HUES48 (cell line): ENCODE measurements around the gene CHPF2.

Source experiments
- H3K27ac ChIP-seq: one replicate; pipeline ENCODE4 v1.7.0; 2013; ENCODE audit warnings: low read depth, low read length, inconsistent platforms
- H3K27me3 ChIP-seq: 2 replicates; pipeline ENCODE4 v1.6.1; 2013; ENCODE audit warnings: mild to moderate bottlenecking, low read length; ENCODE audit not compliant: control insufficient read depth, insufficient read depth
- H3K36me3 ChIP-seq: 2 replicates; pipeline ENCODE4 v1.6.1; 2013; ENCODE audit warnings: low read length; ENCODE audit not compliant: control insufficient read depth, insufficient read depth
- H3K4me1 ChIP-seq: 2 replicates; pipeline ENCODE4 v1.6.1; 2013; ENCODE audit warnings: mild to moderate bottlenecking, low read length; ENCODE audit not compliant: control insufficient read depth, insufficient read depth
- H3K4me3 ChIP-seq: 2 replicates; pipeline ENCODE4 v1.5.1; 2013; ENCODE audit warnings: mild to moderate bottlenecking, low read depth, low read length
- H3K9ac ChIP-seq: 2 replicates; pipeline ENCODE4 v1.6.1; 2013; ENCODE audit warnings: mild to moderate bottlenecking, low read depth, low read length, moderate library complexity
- H3K9me3 ChIP-seq: 2 replicates; pipeline ENCODE4 v1.6.1; 2013; ENCODE audit warnings: low read length; ENCODE audit not compliant: control insufficient read depth, insufficient read depth

The CHPF2 gene

DNA sequence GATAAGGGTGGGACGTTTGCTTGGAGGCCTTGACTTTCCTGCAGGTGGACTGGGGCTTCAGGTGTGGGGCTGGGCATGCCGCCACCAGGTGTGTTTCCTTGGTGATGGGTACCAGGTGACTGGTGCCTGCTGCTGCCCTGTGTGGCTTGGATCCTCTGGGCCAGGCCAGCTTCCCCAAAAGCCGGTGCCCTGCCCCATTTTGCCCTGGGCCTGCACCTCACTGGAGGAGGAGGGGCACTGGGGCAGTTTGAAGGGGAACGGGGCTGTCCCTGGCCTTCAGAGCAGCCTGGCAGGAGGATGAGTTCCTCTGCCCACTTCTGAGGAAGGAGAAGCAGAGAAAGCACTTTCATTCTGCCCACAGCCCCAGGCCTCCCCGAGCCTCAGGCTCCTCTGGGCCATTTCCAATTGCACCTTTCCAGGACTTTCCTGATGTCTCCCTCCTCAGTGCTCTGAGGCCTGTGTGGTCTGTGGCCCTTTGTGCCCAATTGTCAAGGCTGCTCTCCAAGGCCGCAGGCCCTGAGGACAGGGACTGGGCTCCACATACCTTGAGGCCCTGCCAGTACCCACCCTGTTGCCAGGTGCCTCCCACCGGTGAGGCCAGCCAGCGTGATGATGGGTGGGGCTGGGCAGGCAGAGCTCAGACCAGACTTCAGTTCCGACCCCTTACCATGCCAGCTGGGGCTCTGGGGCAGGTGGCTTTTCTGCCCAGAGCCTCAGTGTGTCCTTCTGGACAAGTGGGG is 41.5 kb downstream of the CHPF2 start:
- no peaks in the 10 kb centered on the region for H3K9me3 ChIP-seq
- no peak overlapping the region for H3K9ac ChIP-seq
- peaks cover 24% of the 10 kb centered on the region for H3K27me3 ChIP-seq
- no peak overlapping the region for H3K27ac ChIP-seq
- H3K4me3 ChIP-seq: no peak overlapping the region
- H3K36me3 ChIP-seq: no peaks in the 10 kb centered on the region
- H3K4me1 ChIP-seq: peaks cover 7% of the 10 kb centered on the region; the same call in 1 of the 2 replicates

DNA sequence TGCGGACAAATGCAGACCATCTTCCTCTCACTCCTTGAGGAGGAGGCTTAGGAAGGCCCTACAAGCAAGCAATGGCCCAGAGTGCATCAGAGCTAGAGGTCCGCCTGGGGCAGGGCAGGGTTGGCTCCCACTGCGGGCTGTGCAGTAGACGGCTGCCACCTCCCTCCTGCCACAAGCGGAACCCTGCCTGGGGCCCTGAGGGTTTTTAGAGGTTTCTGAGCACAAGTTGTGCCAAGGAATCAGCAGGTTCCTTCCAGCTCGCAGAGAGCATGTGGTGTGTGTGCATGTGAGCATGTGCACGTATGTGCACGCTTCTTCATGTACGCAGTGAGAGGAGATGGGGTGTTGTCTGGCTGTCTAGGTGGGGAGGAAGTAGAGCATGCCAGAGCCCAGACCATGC is 42.1 kb downstream of the CHPF2 start:
- Histone ChIP-seq H3K27ac (no peak overlapping the region), H3K9me3 (no peaks in the 10 kb centered on the region), H3K4me1 (peaks cover 7% of the 10 kb centered on the region; the same call in 1 of the 2 replicates), H3K27me3 (peaks cover 24% of the 10 kb centered on the region), H3K36me3 (no peaks in the 10 kb centered on the region), H3K4me3 (no peak overlapping the region), H3K9ac (no peak overlapping the region)

DNA sequence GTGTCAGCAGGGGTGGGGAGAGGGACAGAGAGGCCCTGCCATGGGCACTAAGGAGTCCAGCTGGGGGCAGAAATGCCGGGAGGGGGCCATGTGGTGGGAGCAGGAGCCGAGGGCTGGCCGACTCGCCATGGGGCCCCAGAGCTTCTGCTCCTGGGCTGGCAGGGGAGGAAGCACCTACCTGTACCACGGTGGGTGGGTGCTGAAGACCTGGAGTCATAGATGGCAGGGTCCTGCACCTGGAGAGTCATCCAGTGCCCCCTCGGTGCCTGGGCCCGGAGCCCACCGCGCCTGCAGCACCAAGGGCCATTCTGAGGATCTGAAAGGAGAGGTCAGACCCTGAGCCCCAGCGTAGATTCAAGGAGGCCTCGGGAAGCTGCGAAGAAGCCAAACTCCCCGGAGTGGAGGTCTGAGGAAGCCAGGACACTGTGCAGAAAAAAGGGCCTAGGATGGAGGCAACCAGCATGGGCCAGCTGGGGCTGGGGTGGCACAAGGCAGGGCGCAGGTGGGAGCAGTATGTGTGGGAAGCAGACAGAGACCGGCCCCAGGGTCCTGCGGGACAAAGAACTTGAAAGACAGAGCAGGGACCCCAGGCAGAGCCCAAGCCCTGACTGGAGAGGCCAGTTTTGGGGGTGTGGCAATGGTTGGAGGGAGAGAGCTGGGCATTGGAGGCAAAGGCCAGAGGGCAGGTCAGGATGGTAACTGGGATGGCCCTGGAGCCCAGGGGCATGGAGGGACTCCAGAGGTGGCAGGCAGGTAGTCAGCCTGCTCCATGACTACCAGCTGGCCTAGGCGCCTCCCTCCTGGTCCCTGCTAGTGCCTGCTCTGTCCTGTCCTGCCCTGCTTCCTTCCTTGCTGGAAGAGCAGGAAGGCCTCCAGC is 42.9 kb downstream of the CHPF2 start:
- H3K27me3 ChIP-seq: peaks cover 24% of the 10 kb centered on the region
- no peak overlapping the region for H3K9ac ChIP-seq
- no peak overlapping the region for H3K4me3 ChIP-seq

GRCh38 chr7:151275813-151276577 is 43.7 kb downstream of the CHPF2 start:
- no peak overlapping the region for H3K9ac ChIP-seq
- no peaks in the 10 kb centered on the region for H3K9me3 ChIP-seq
- no peak overlapping the region; the same call in 1 of the 2 replicates for H3K4me3 ChIP-seq
- H3K27me3 ChIP-seq: peaks cover 24% of the 10 kb centered on the region
- no peaks in the 10 kb centered on the region for H3K36me3 ChIP-seq
- no peak overlapping the region for H3K27ac ChIP-seq
- H3K4me1 ChIP-seq: peaks cover 7% of the 10 kb centered on the region; the same call in 1 of the 2 replicates

More for the DNA sequence above, 42.9 kb downstream of the CHPF2 start:
- H3K36me3 ChIP-seq: no peaks in the 10 kb centered on the region
- H3K4me1 ChIP-seq: peaks cover 7% of the 10 kb centered on the region; the same call in 1 of the 2 replicates
- H3K9me3 ChIP-seq: no peaks in the 10 kb centered on the region
- no peak overlapping the region for H3K27ac ChIP-seq

- Histone ChIP-seq H3K9ac (no peak overlapping the region), H3K4me3 (peak overlapping the region; percentile 54; the same call in 1 of the 2 replicates), H3K36me3 (no peaks in the 10 kb centered on the region), H3K27ac (no peak overlapping the region), H3K9me3 (no peaks in the 10 kb centered on the region), H3K4me1 (peaks cover 7% of the 10 kb centered on the region; the same call in 1 of the 2 replicates), H3K27me3 (peaks cover 24% of the 10 kb centered on the region)
Observed at GRCh38 chr7:151276666-151277590, 44.6 kb downstream of the CHPF2 start.

- Histone ChIP-seq H3K9ac (no peak overlapping the region), H3K27ac (no peak overlapping the region), H3K9me3 (no peaks in the 10 kb centered on the region), H3K4me1 (peaks cover 7% of the 10 kb centered on the region; the same call in 1 of the 2 replicates), H3K4me3 (peak overlapping the region; percentile 54; the same call in 1 of the 2 replicates), H3K27me3 (peaks cover 24% of the 10 kb centered on the region), H3K36me3 (no peaks in the 10 kb centered on the region)
Observed at GRCh38 chr7:151277631-151278030, 45.3 kb downstream of the CHPF2 start.

- Histone ChIP-seq H3K36me3 (no peaks in the 10 kb centered on the region), H3K9me3 (no peaks in the 10 kb centered on the region), H3K27ac (no peak overlapping the region), H3K9ac (no peak overlapping the region), H3K4me3 (no peak overlapping the region), H3K4me1 (peaks cover 7% of the 10 kb centered on the region; the same call in 1 of the 2 replicates), H3K27me3 (peaks cover 24% of the 10 kb centered on the region)
Observed at GRCh38 chr7:151278949-151279348, 46.7 kb downstream of the CHPF2 start.

DNA sequence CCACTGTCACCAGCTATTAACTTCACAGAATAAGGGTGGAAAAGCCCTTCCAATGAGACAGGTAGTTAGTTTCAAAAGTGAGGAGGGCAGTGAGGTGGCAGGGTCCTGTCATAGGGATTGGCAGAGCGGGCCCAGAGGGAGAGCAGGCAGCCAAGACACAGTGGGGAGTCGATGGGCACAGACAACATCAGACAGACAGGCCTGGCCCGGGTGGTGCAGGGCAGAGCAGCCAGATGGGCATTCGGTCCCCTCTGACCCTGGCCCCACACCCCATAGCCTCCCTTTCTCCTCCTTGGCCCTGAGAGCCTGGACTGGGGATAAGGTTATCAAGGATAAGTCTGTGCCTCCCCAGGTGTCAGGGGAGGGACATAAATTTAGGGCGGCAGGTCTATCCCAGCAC is 47.6 kb downstream of the CHPF2 start:
- no peaks in the 10 kb centered on the region for H3K36me3 ChIP-seq
- no peak overlapping the region for H3K27ac ChIP-seq
- H3K9ac ChIP-seq: no peak overlapping the region
- no peaks in the 10 kb centered on the region for H3K9me3 ChIP-seq
- H3K27me3 ChIP-seq: peaks cover 24% of the 10 kb centered on the region
- no peak overlapping the region for H3K4me3 ChIP-seq
- H3K4me1 ChIP-seq: peaks cover 7% of the 10 kb centered on the region; the same call in 1 of the 2 replicates

DNA sequence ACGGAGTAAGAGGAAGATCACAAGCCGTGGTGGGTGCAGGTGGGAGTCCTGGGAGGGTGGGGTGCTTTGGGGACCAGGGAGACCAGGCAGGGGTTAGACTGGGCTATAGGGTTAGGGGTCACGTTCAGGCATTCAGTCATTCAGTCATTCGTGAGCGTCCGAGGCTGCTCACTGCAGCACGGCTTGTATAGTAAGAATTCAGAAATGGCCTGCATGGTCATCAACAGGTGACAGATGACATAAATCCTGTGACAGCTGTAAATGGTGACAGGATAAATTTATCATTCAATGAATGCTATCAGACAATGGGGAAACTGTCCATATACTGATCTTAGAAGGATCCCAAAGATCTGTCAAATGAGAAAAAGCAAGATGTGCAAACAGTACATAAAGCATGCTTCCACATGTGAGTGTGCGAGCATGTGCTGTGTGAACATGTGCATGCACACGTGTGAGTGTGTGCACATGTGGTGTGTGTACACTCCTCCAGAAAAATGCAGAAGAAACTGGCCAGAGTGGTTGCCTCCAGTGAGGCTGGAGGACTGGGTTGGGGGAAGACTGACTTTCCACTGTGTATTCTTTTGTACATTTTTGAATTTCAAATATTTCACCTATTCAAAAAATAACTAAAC is 48.2 kb downstream of the CHPF2 start:
- no peak overlapping the region for H3K4me3 ChIP-seq
- H3K27me3 ChIP-seq: peaks cover 20% of the 10 kb centered on the region
- no peak overlapping the region for H3K9ac ChIP-seq
- H3K27ac ChIP-seq: no peak overlapping the region
- H3K4me1 ChIP-seq: peaks cover 7% of the 10 kb centered on the region; the same call in 1 of the 2 replicates
- no peaks in the 10 kb centered on the region for H3K9me3 ChIP-seq
- H3K36me3 ChIP-seq: no peaks in the 10 kb centered on the region
